ENCODE results near the gene KCNQ5. TPM values are rescaled to one million over a fixed set of nuclear protein-coding genes. Genes with fewer than 3 reads are reported as not detected.

KCNQ5 gene
- total RNA-seq, 1 experiment from 2014 or later = 0.07 TPM

DNA sequence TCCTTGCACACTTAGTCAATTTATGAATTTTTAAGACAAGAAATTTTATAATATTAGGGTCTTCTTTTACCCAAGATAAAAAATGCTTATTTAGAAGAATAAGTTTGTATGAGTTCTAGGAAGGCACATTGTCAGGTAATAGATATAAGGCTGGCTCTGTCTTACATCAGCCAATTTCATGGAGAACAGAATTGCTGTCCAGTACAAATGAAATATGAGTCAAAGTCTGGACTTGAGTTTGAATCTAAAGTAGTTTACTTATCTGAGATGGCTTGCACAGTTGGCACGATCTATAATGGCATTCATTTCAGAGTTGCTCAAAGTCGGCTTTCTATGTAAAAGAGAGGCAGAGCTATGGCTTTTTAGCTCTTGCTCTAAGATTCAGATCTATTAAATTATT, 228.2 kb downstream of the KCNQ5 start:
- Histone ChIP-seq H2AFZ (ENCODE audit: low read length) (no peak overlapping the region), H4K20me1 (ENCODE audit: control insufficient read depth, insufficient read depth, insufficient read length) (no peaks in the 10 kb centered on the region), H2BK12ac (ENCODE audit: insufficient read length, low read depth, low read length) (no peak overlapping the region), H4K8ac (replicated peaks; ENCODE audit: insufficient read length, low read depth, low read length) (no peak overlapping the region), H2BK20ac (ENCODE audit: low read depth, low read length, poor library complexity, severe bottlenecking) (no peak overlapping the region), H3K18ac (ENCODE audit: insufficient read length, low read depth, low read length) (no peak overlapping the region), H4K5ac (ENCODE audit: insufficient read length, low read depth, low read length) (no peak overlapping the region), H3K4ac (ENCODE audit: low read depth, low read length) (no peak overlapping the region), H3K56ac (ENCODE audit: insufficient read length, low read depth, low read length) (no peak overlapping the region), H3K9me3 (ENCODE audit: control insufficient read depth, low read depth, low read length) (no peaks in the 10 kb centered on the region), H3K27me3 (ENCODE audit: insufficient read depth, low read length) (no peaks in the 10 kb centered on the region), H3T11ph (ENCODE audit: low read length) (no peak overlapping the region), H2AK5ac (ENCODE audit: insufficient read length, low read length) (no peak overlapping the region), H3K23ac (ENCODE audit: insufficient read length, low read depth, low read length) (no peak overlapping the region), H3K79me1 (ENCODE audit: insufficient read depth, low read depth, low read length, poor library complexity, severe bottlenecking) (no peaks in the 10 kb centered on the region), H2BK120ac (ENCODE audit: low read depth, low read length, poor library complexity, severe bottlenecking) (no peak overlapping the region), H3K9ac (ENCODE audit: extremely low read depth, insufficient read length, low read length) (no peak overlapping the region), H3K4me2 (ENCODE audit: insufficient read depth, insufficient read length, low read length) (no peak overlapping the region), H2BK15ac (ENCODE audit: low read depth, low read length) (no peak overlapping the region), H2BK5ac (ENCODE audit: insufficient read length, low read length) (no peak overlapping the region), H3K27ac (ENCODE audit: insufficient read length, low read depth, low read length) (no peak overlapping the region), H4K91ac (ENCODE audit: insufficient read length, low read depth, low read length) (no peak overlapping the region), H3K23me2 (ENCODE audit: insufficient read length, low read depth, low read length, poor library complexity, severe bottlenecking) (no peaks in the 10 kb centered on the region), H3K4me1 (ENCODE audit: insufficient read depth, low read length) (no peaks in the 10 kb centered on the region), H3K14ac (ENCODE audit: insufficient read depth, low read length) (no peak overlapping the region), H3K79me2 (ENCODE audit: insufficient read depth, low read length) (no peaks in the 10 kb centered on the region)
- H3K4me1 Mint-ChIP-seq = no peaks in the 10 kb centered on the region
- H3K9me3 Mint-ChIP-seq = no peaks in the 10 kb centered on the region
- H3K4me3 Mint-ChIP-seq = no peak overlapping the region
- no peak overlapping the region for H3K27ac Mint-ChIP-seq
- H3K27me3 Mint-ChIP-seq (ENCODE audit: low read depth) = no peaks in the 10 kb centered on the region
- H3K36me3 Mint-ChIP-seq (ENCODE audit: insufficient read depth in 1 of 3, low read depth in 3 of 3) = no peaks in the 10 kb centered on the region
- no peak for DNase-seq
- TF ChIP-seq, protein P1, sequence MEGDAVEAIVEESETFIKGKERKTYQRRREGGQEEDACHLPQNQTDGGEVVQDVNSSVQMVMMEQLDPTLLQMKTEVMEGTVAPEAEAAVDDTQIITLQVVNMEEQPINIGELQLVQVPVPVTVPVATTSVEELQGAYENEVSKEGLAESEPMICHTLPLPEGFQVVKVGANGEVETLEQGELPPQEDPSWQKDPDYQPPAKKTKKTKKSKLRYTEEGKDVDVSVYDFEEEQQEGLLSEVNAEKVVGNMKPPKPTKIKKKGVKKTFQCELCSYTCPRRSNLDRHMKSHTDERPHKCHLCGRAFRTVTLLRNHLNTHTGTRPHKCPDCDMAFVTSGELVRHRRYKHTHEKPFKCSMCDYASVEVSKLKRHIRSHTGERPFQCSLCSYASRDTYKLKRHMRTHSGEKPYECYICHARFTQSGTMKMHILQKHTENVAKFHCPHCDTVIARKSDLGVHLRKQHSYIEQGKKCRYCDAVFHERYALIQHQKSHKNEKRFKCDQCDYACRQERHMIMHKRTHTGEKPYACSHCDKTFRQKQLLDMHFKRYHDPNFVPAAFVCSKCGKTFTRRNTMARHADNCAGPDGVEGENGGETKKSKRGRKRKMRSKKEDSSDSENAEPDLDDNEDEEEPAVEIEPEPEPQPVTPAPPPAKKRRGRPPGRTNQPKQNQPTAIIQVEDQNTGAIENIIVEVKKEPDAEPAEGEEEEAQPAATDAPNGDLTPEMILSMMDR (conservative IDR thresholded peaks at IDR 0.05) = no peak
- WGBS (ENCODE audit: extremely low coverage, insufficient read length, low lambda C conversion rate) = no CpG with 5 or more reads among the region's 2 CpGs

Measured in H9 (cell line).